T-cell (primary cell): ENCODE data around the gene CTSS. TPM values are rescaled to one million over a fixed set of nuclear protein-coding genes. Genes with fewer than 3 reads are reported as not detected.

Experiments
- ATAC-seq, 4 experiments: fragments of 200-7000 bp in 3 of 4; fragments of 150-1000 bp in 1 of 4; cut with Tn5 transposase; replicated peaks in 1 of 4; 1 replicate in 3 of 4; 2 replicates in 1 of 4; pipeline ENCODE4 v1.10.0; 2021; ENCODE audit warnings: moderate library complexity in 3 of 4, mild to moderate bottlenecking in 2 of 4, moderate number of reproducible peaks in 1 of 4
- CTCF ChIA-PET, 2 donors: fragments of 300-600 bp; sonication (Branson Sonifier 250); formaldehyde crosslinking; loops; one replicate each; lab custom pipeline; 2022; ENCODE audit warnings: antibody characterized with exemption in 2 of 2; lab: Charles Lee
- POLR2A ChIA-PET, 2 donors: fragments of 300-600 bp; sonication (Branson Sonifier 250); formaldehyde crosslinking; loops; one replicate each; lab custom pipeline; 2022; ENCODE audit warnings: antibody characterized with exemption in 2 of 2; lab: Charles Lee
- DNase-seq, 35 experiments: peaks; one replicate each; pipeline versions ENCODE4 v3.0.0 to v3.0.0-alpha.2; 2013 to 2023
- H3K27ac ChIP-seq: one replicate; pipeline ENCODE4 v1.5.1; 2013; ENCODE audit warnings: low read length
- H3K27me3 ChIP-seq, 2 experiments: replicated peaks in 1 of 2; 1 replicate in 1 of 2; 2 replicates in 1 of 2; pipeline versions ENCODE4 v1.6.1 to v1.7.0; 2013; ENCODE audit warnings: low read length in 1 of 2, mixed read lengths in 1 of 2; ENCODE audit not compliant: control insufficient read depth in 2 of 2, insufficient read depth in 2 of 2; ENCODE audit errors: extremely low read depth in 1 of 2
- H3K36me3 ChIP-seq, 2 donors: 1 replicate in 1 of 2; 2 replicates in 1 of 2; pipeline versions ENCODE4 v1.6.1 to v1.7.0; 2013; ENCODE audit warnings: low read length in 1 of 2; ENCODE audit not compliant: control insufficient read depth in 2 of 2, insufficient read depth in 1 of 2; ENCODE audit errors: extremely low read depth in 1 of 2
- H3K4me1 ChIP-seq, 2 experiments: 1 replicate in 1 of 2; 2 replicates in 1 of 2; pipeline versions ENCODE4 v1.6.1 to v1.7.0; 2013; ENCODE audit warnings: low read length in 2 of 2, mixed read lengths in 1 of 2; ENCODE audit not compliant: insufficient read depth in 2 of 2, control insufficient read depth in 1 of 2; ENCODE audit errors: extremely low read depth in 1 of 2
- H3K4me3 ChIP-seq, 2 donors: 1 replicate in 1 of 2; 2 replicates in 1 of 2; pipeline versions ENCODE4 v1.5.1 to v1.7.0; 2013; ENCODE audit warnings: mild to moderate bottlenecking in 2 of 2, low read length in 1 of 2, moderate library complexity in 1 of 2; ENCODE audit not compliant: control insufficient read depth in 1 of 2; ENCODE audit errors: extremely low read depth in 1 of 2
- H3K9me3 ChIP-seq: 2 replicates; pipeline ENCODE4 v1.7.0; 2013
- H3K27ac Mint-ChIP-seq, 2 donors: one replicate each; pipeline ENCODE4 v1.8.0; 2020 to 2021; ENCODE audit warnings: mild to moderate bottlenecking in 2 of 2, mixed read lengths in 2 of 2
- H3K27me3 Mint-ChIP-seq, 2 donors: one replicate each; pipeline ENCODE4 v1.8.0; 2021 to 2022; ENCODE audit warnings: mixed read lengths in 2 of 2
- H3K36me3 Mint-ChIP-seq: one replicate; pipeline ENCODE4 v1.8.0; 2021; ENCODE audit warnings: mixed read lengths
- H3K4me1 Mint-ChIP-seq, 3 donors: one replicate each; pipeline ENCODE4 v1.8.0; 2020 to 2022; ENCODE audit warnings: mixed read lengths in 3 of 3, mild to moderate bottlenecking in 1 of 3
- H3K4me3 Mint-ChIP-seq, 3 donors: one replicate each; pipeline ENCODE4 v1.8.0; 2020 to 2022; ENCODE audit warnings: mild to moderate bottlenecking in 3 of 3, mixed read lengths in 3 of 3, moderate library complexity in 3 of 3
- H3K9me3 Mint-ChIP-seq, 3 donors: one replicate each; pipeline ENCODE4 v1.8.0; 2020 to 2022; ENCODE audit warnings: mixed read lengths in 3 of 3
- WGBS: methylation state at CpG from one replicate; pipeline ENCODE4 v1.1.5; 2013; ENCODE audit warnings: missing lambda C conversion rate; ENCODE audit not compliant: insufficient coverage; 5-methylcytosine and 5-hydroxymethylcytosine counted together
- total RNA-seq, 35 experiments: library from RNA in 6 of 35; stranded (reverse) in 6 of 35; fragments of 120-200 nt in 1 of 35; gene quantifications; one replicate each; pipeline versions ENCODE4 v1.2.1 to v1.2.4 and lab custom pipeline; 2013 to 2026

CTSS gene
- total RNA-seq, 5 donors from 2014 or later (not counting 1 experiment from before 2014, with no cell fraction given), result 72.4 to 94.7 (median 92.9) TPM

GRCh38 chr1:150808121-150808520 lies 42.5 kb upstream of the CTSS start, which contains the start of gene CTSK:
Gene CTSK (minus strand): TSS chr1:150808260. CDS start chr1:150806805, 1,455 bp downstream.
- Histone ChIP-seq H3K27ac (no peak within 1 kb of the TSS), H3K36me3 (peaks cover 3 to 28% of the 10 kb centered on the region in 2 donors), H3K4me3 (no peak within 1 kb of the TSS), H3K27me3 (no peaks in the 10 kb centered on the region), H3K4me1 (peaks cover 0 to 6% of the 10 kb centered on the region in 2 experiments), H3K9me3 (no peaks in the 10 kb centered on the region)
- DNase-seq (no peak), ATAC-seq (no peak)
- POLR2A ChIA-PET, result no interaction called here
- no peak within 1 kb of the TSS for H3K27ac Mint-ChIP-seq
- H3K4me3 Mint-ChIP-seq, result peak within 1 kb of the TSS in 2 of 3 donors; percentile 0 to 43
- peaks cover 9% of the 10 kb centered on the region for H3K36me3 Mint-ChIP-seq
- 86% methylated on average over 7 of the region's 7 CpGs for WGBS
- H3K9me3 Mint-ChIP-seq, result no peaks in the 10 kb centered on the region
- CTCF ChIA-PET, result no interaction called here
- no peaks in the 10 kb centered on the region for H3K27me3 Mint-ChIP-seq
- peaks cover 16 to 22% (median 16%) of the 10 kb centered on the region in 3 donors for H3K4me1 Mint-ChIP-seq

GRCh38 chr1:150807249-150808023 lies 41.9 kb upstream of the CTSS start:
- Histone ChIP-seq H3K9me3 (no peaks in the 10 kb centered on the region), H3K36me3 (peaks cover 0 to 21% of the 10 kb centered on the region in 2 donors), H3K27ac (no peak overlapping the region), H3K4me3 (no peak overlapping the region), H3K27me3 (no peaks in the 10 kb centered on the region), H3K4me1 (peaks cover 0 to 6% of the 10 kb centered on the region in 2 experiments)
- Mint-ChIP-seq H3K4me1 (peaks cover 16 to 22% (median 16%) of the 10 kb centered on the region in 3 donors), H3K4me3 (peak overlapping the region in 2 of 3 donors; percentile 0 to 43), H3K36me3 (peaks cover 10% of the 10 kb centered on the region), H3K27me3 (no peaks in the 10 kb centered on the region), H3K9me3 (no peaks in the 10 kb centered on the region), H3K27ac (no peak overlapping the region)
- 29% methylated on average over 1 of the region's 7 CpGs for WGBS
- ChIA-PET POLR2A (interaction anchor here in 1 of 2 donors (0.6 kb wide), 1 partner anchor 51 kb away, joined by 3 read pairs; no protein-coding TSS in a partner anchor), CTCF (no interaction called here)
- peak in 1 of 4 experiments; percentile 16 for ATAC-seq
- DNase-seq, result no peak

GRCh38 chr1:150805899-150806298 lies 40.3 kb upstream of the CTSS start:
- Mint-ChIP-seq H3K9me3 (no peaks in the 10 kb centered on the region), H3K4me1 (peaks cover 16 to 22% (median 16%) of the 10 kb centered on the region in 3 donors), H3K36me3 (peaks cover 10% of the 10 kb centered on the region), H3K4me3 (no peak overlapping the region), H3K27ac (no peak overlapping the region), H3K27me3 (no peaks in the 10 kb centered on the region)
- H3K4me3 ChIP-seq, result no peak overlapping the region
- no peaks in the 10 kb centered on the region for H3K27me3 ChIP-seq
- ChIA-PET CTCF (no interaction called here), POLR2A (no interaction called here)
- no peak for ATAC-seq
- H3K27ac ChIP-seq, result no peak overlapping the region
- no peaks in the 10 kb centered on the region for H3K9me3 ChIP-seq
- H3K36me3 ChIP-seq, result peaks cover 0 to 9% of the 10 kb centered on the region in 2 donors
- DNase-seq, result peak in 1 of 35 experiments; percentile 3
- WGBS, result no CpG with 5 or more reads among the region's 4 CpGs
- peaks cover 0 to 6% of the 10 kb centered on the region in 2 experiments for H3K4me1 ChIP-seq

- Mint-ChIP-seq H3K9me3 (no peaks in the 10 kb centered on the region), H3K36me3 (peaks cover 14% of the 10 kb centered on the region), H3K27ac (no peak overlapping the region), H3K4me3 (no peak overlapping the region), H3K27me3 (no peaks in the 10 kb centered on the region), H3K4me1 (peaks cover 16 to 22% (median 16%) of the 10 kb centered on the region in 3 donors)
- POLR2A ChIA-PET, result no interaction called here
- Histone ChIP-seq H3K4me1 (peaks cover 0 to 6% of the 10 kb centered on the region in 2 experiments), H3K27ac (no peak overlapping the region), H3K27me3 (no peaks in the 10 kb centered on the region), H3K36me3 (peaks cover 0 to 3% of the 10 kb centered on the region in 2 donors), H3K9me3 (no peaks in the 10 kb centered on the region), H3K4me3 (no peak overlapping the region)
- ATAC-seq, result no peak
- CTCF ChIA-PET, result interaction anchor here in 1 of 2 donors (0.8 kb wide), 1 partner anchor 245 kb away, joined by 3 read pairs; no protein-coding TSS in a partner anchor
- no peak for DNase-seq
- WGBS, result 100% methylated on average over 2 of the region's 3 CpGs
Observed at GRCh38 chr1:150804671-150805070, 39.1 kb upstream of the CTSS start.

- POLR2A ChIA-PET, result interaction anchor here in 1 of 2 donors (0.6 kb wide), 1 partner anchor 23 kb away, joined by 3 read pairs; no protein-coding TSS in a partner anchor
Observed at GRCh38 chr1:150799089-150799488, 33.5 kb upstream of the CTSS start.

GRCh38 chr1:150798525-150798924 lies 32.9 kb upstream of the CTSS start:
- no peak overlapping the region for H3K27ac Mint-ChIP-seq
- no peaks in the 10 kb centered on the region for H3K4me1 Mint-ChIP-seq
- H3K4me3 Mint-ChIP-seq, result no peak overlapping the region
- peaks cover 50% of the 10 kb centered on the region for H3K36me3 Mint-ChIP-seq
- 95% methylated on average over 2 of the region's 4 CpGs for WGBS
- H3K27me3 Mint-ChIP-seq, result no peaks in the 10 kb centered on the region
- Histone ChIP-seq H3K4me1 (no peaks in the 10 kb centered on the region), H3K4me3 (no peak overlapping the region), H3K27ac (no peak overlapping the region), H3K27me3 (no peaks in the 10 kb centered on the region), H3K36me3 (peaks cover 3 to 21% of the 10 kb centered on the region in 2 donors), H3K9me3 (no peaks in the 10 kb centered on the region)
- no peak for DNase-seq
- CTCF ChIA-PET, result interaction anchor here in 1 of 2 donors (0.6 kb wide), 1 partner anchor 735 kb away, joined by 3 read pairs; no protein-coding TSS in a partner anchor
- ATAC-seq, result no peak
- POLR2A ChIA-PET, result no interaction called here
- H3K9me3 Mint-ChIP-seq, result no peaks in the 10 kb centered on the region

More at GRCh38 chr1:150799089-150799488, 33.5 kb upstream of the CTSS start:
- Mint-ChIP-seq H3K4me3 (no peak overlapping the region), H3K4me1 (no peaks in the 10 kb centered on the region), H3K9me3 (no peaks in the 10 kb centered on the region), H3K27ac (no peak overlapping the region), H3K27me3 (no peaks in the 10 kb centered on the region), H3K36me3 (peaks cover 53% of the 10 kb centered on the region)
- Histone ChIP-seq H3K27ac (no peak overlapping the region), H3K4me1 (no peaks in the 10 kb centered on the region), H3K36me3 (peaks cover 3 to 23% of the 10 kb centered on the region in 2 donors), H3K9me3 (no peaks in the 10 kb centered on the region), H3K27me3 (no peaks in the 10 kb centered on the region), H3K4me3 (no peak overlapping the region)
- 100% methylated on average over 2 of the region's 5 CpGs for WGBS
- ATAC-seq (no peak), DNase-seq (no peak)
- CTCF ChIA-PET, result interaction anchor here in 1 of 2 donors (0.6 kb wide), 1 partner anchor 735 kb away, joined by 3 read pairs; no protein-coding TSS in a partner anchor
